ENCODE data around the gene CPNE7. TPM values are rescaled to one million over a fixed set of nuclear protein-coding genes. Genes with fewer than 3 reads are reported as not detected.
A peak's percentile ranks its signal among the peaks of the same experiment; 100 is the strongest.

The CPNE7 gene
- total and polyA plus RNA-seq, 9 of the 15 experiments (the other 6 are each of a cell fraction or from before 2014, with no cell fraction given): 0.30 to 73.4 (median 32.7) TPM

GRCh38 chr16:89563639-89564392 is 11.7 kb upstream of the CPNE7 start (continued):
- TF ChIP-seq E2F1 (CRISPR knock-in tag; IDR thresholded peaks at IDR 0.05): 0 out of 2 replicates have a peak, but pooled peaks have one; percentile 11
- no peak for TF ChIP-seq ZNF316 (IDR thresholded peaks at IDR 0.05)
- no peak for TF ChIP-seq TSHZ1 (CRISPR knock-in tag; IDR thresholded peaks at IDR 0.05)
- TF ChIP-seq HNRNPUL1 (IDR thresholded peaks at IDR 0.05; ENCODE audit: low read length): 0 out of 2 replicates have a peak, but pooled peaks have one; percentile 9
- peak; percentile 26 for TF ChIP-seq SNRNP70 (optimal IDR thresholded peaks at IDR 0.05; ENCODE audit: low read depth, low read length)

All from K562 (cell line).